ENCODE data around the gene ZSCAN31.
A peak's percentile ranks its signal among the peaks of the same experiment; 100 is the strongest.

The ZSCAN31 gene

GRCh38 chr6:28353356-28353755 is 17.4 kb upstream of the ZSCAN31 start:
- DNase-seq (ENCODE audit: low spot score) = no peak

- no peak for DNase-seq (ENCODE audit: low spot score)
These were observed 15.6 kb upstream of the ZSCAN31 start for GRCh38 chr6:28351493-28351925.

- DNase-seq (ENCODE audit: low spot score) = no peak
These were observed 15.1 kb upstream of the ZSCAN31 start for GRCh38 chr6:28351087-28351486.

- DNase-seq (ENCODE audit: low spot score) = peak; percentile 86
These were observed 14.2 kb upstream of the ZSCAN31 start, which contains the start of gene ZKSCAN3 for GRCh38 chr6:28349892-28350737. Gene ZKSCAN3, plus strand, starts transcription at chr6:28349947. Its CDS starts 9,640 bp downstream, at chr6:28359587.

- no peak for DNase-seq (ENCODE audit: low spot score)
These were observed 13.5 kb upstream of the ZSCAN31 start for GRCh38 chr6:28349344-28349891.

- DNase-seq (ENCODE audit: low spot score) = no peak
These were observed 11.2 kb upstream of the ZSCAN31 start for GRCh38 chr6:28347119-28347518.

GRCh38 chr6:28345201-28345600 is 9.3 kb upstream of the ZSCAN31 start:
- no peak for DNase-seq (ENCODE audit: low spot score)

GRCh38 chr6:28343898-28344677 is 8.1 kb upstream of the ZSCAN31 start:
- no peak for DNase-seq (ENCODE audit: low spot score)

GRCh38 chr6:28340310-28341095 is 4.6 kb upstream of the ZSCAN31 start:
- DNase-seq (ENCODE audit: low spot score) = no peak

GRCh38 chr6:28337121-28337520 is 1.2 kb upstream of the ZSCAN31 start:
- DNase-seq (ENCODE audit: low spot score) = no peak

GRCh38 chr6:28336284-28337120 is 554 bp upstream of the ZSCAN31 start:
- DNase-seq (ENCODE audit: low spot score) = no peak

- DNase-seq (ENCODE audit: low spot score) = no peak
These were observed 846 bp downstream of the ZSCAN31 start for GRCh38 chr6:28335040-28335563.

- no peak for DNase-seq (ENCODE audit: low spot score)
These were observed 1.5 kb downstream of the ZSCAN31 start for GRCh38 chr6:28334286-28335039.

- no peak for DNase-seq (ENCODE audit: low spot score)
These were observed 2.3 kb downstream of the ZSCAN31 start for GRCh38 chr6:28333599-28334018.

- DNase-seq (ENCODE audit: low spot score) = no peak
These were observed 2.9 kb downstream of the ZSCAN31 start for GRCh38 chr6:28333047-28333446.

- no peak for DNase-seq (ENCODE audit: low spot score)
These were observed 5.9 kb downstream of the ZSCAN31 start for GRCh38 chr6:28330041-28330440.

- DNase-seq (ENCODE audit: low spot score) = no peak
These were observed 9.5 kb downstream of the ZSCAN31 start for GRCh38 chr6:28326371-28326948.

GRCh38 chr6:28323813-28324424 is 12.0 kb downstream of the ZSCAN31 start:
- DNase-seq (ENCODE audit: low spot score) = no peak

GRCh38 chr6:28322661-28323060 is 13.3 kb downstream of the ZSCAN31 start:
- DNase-seq (ENCODE audit: low spot score) = no peak

Data from putamen (tissue), 1 donor.